ENCODE data around the gene CDC23.
"Not testable (repeated sequence)": the region's sequence is repeated elsewhere in the genome, so short reads cannot be mapped to it uniquely, and the experiment has no call there.

The CDC23 gene

DNA sequence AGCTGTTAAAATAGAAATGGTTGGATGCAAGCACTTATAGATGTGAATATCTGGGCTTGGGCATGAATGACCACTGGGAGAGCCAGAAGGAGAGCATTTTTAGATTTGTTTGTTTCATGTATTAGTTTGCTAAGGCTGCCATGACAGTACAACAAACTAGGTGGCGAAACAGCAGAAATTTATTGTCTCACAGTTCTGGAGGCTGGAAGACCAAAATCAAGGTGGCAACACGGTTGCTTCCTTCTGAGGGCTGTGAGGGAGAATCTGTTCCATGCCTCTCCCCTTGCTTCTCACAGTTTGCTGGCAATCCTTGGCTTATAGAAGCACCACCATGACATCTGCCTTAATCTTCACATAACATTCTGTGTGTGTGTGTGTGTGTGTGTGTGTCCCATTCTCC is 20.2 kb upstream of the CDC23 start:
- peaks cover 6% of the 10 kb centered on the region for H3K4me1 Mint-ChIP-seq (ENCODE audit: low read depth)
- H3K4me3 Mint-ChIP-seq = no peak overlapping the region
- no peaks in the 10 kb centered on the region for H3K36me3 Mint-ChIP-seq (ENCODE audit: low read depth)
- intact Hi-C loops (cut with micrococcal nuclease) = no loop called here
- H3K9me3 Mint-ChIP-seq = no peaks in the 10 kb centered on the region
- H3K27ac Mint-ChIP-seq = no peak overlapping the region
- H3K27me3 Mint-ChIP-seq = peaks cover 3% of the 10 kb centered on the region

DNA sequence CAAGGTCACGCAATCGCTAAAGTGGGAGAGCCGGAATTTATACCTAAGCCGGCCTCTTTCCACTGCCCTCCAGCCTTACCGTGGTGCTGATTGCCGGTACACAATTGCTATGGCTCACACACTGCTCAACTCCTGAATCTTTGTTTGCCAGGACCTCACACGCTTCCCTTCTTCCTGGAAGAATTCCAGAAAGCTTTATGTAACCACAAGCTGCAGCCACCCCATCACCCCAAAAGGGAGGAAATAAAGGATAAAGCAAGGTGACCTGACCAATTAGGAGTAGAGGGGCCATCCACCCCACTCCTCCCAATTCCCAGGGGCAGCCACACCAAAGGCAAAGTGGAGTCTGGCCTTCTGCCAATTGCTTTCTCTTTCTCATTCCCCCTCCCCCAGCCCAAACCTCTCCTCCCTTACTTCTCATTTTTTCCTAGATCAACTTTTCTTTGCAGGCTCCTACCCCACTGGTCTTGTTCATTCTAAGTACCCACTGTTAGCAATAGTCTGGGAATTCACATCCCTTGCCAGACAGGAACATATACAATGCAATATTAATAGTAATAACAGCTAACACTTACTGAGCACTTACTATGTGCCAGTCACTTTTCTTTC is 18.0 kb upstream of the CDC23 start:
- intact Hi-C loops (cut with micrococcal nuclease) = no loop called here
- H3K27ac Mint-ChIP-seq = no peak overlapping the region
- H3K4me3 Mint-ChIP-seq = no peak overlapping the region
- peaks cover 11% of the 10 kb centered on the region for H3K4me1 Mint-ChIP-seq (ENCODE audit: low read depth)
- no peaks in the 10 kb centered on the region for H3K36me3 Mint-ChIP-seq (ENCODE audit: low read depth)
- H3K27me3 Mint-ChIP-seq = peaks cover 3% of the 10 kb centered on the region
- H3K9me3 Mint-ChIP-seq = peaks cover 3% of the 10 kb centered on the region

DNA sequence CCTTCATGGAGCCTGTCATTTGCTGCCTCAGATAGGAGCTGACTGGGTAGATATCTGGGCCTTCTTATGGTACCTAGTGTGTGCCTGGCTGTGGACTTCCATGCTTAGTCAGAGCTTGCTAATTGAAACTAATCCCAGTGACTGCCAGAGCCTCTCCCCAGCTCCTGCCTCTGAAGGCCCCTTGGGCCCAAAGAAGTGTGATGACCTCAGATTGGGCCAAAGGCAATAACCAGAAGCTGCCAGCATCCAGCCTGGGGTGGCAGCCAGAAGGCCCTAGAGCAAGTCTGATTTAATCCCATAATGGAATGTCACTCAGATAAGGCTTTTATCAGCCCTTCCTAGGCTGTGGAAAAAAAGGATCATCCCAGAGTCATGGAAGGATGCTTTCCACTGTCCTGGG is 17.1 kb upstream of the CDC23 start:
- peaks cover 7% of the 10 kb centered on the region for H3K9me3 Mint-ChIP-seq
- no peaks in the 10 kb centered on the region for H3K36me3 Mint-ChIP-seq (ENCODE audit: low read depth)
- no peak overlapping the region for H3K27ac Mint-ChIP-seq
- peaks cover 4% of the 10 kb centered on the region for H3K27me3 Mint-ChIP-seq
- peaks cover 11% of the 10 kb centered on the region for H3K4me1 Mint-ChIP-seq (ENCODE audit: low read depth)
- intact Hi-C loops (cut with micrococcal nuclease) = no loop called here
- H3K4me3 Mint-ChIP-seq = no peak overlapping the region

DNA sequence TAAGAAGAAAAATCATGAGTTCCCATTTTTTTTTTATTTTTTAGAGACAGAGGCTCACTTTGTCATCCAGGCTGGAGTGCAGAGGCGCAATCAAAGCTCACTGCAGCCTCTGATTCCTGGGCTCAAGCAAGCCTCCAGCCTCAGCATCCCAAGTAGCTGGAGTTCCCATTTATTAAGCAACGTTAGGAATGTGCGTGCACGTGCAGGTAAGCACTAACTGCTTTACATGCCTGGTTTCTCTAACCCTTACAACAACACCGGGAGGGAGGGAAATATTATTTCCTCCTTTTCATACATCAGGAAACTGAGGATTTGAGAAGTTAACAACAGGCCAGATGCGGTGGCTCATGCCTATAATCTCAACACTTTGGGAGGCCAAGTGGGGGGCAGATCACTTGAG is 16.3 kb upstream of the CDC23 start:
- intact Hi-C loops (cut with micrococcal nuclease) = no loop called here
- Mint-ChIP-seq H3K27me3 (peaks cover 4% of the 10 kb centered on the region), H3K36me3 (ENCODE audit: low read depth) (no peaks in the 10 kb centered on the region), H3K4me1 (ENCODE audit: low read depth) (peaks cover 11% of the 10 kb centered on the region), H3K27ac (no peak overlapping the region), H3K9me3 (peaks cover 7% of the 10 kb centered on the region), H3K4me3 (no peak overlapping the region)

DNA sequence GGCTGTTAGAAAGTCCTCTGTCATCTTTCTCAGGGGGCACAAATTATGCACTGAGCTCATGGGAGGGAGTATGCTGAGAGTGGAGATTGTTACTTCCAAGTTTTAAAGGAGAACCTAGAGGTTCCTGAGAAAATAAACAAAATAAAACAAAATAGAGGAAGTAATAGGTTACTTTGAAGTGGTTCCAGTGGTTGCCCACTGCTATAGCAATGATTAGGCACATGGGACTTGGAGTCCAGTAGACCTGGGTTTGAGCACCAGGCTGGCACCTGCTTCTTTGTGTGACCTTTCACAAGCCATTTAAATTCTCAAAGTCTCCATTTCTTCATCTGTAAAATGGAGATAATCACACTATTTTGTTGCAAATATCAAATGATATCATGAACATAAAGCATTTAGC is 13.8 kb upstream of the CDC23 start:
- peaks cover 1% of the 10 kb centered on the region for H3K27me3 Mint-ChIP-seq
- intact Hi-C loops (cut with micrococcal nuclease) = no loop called here
- peaks cover 7% of the 10 kb centered on the region for H3K9me3 Mint-ChIP-seq
- no peak overlapping the region for H3K27ac Mint-ChIP-seq
- peaks cover 19% of the 10 kb centered on the region for H3K4me1 Mint-ChIP-seq (ENCODE audit: low read depth)
- no peak overlapping the region for H3K4me3 Mint-ChIP-seq
- H3K36me3 Mint-ChIP-seq (ENCODE audit: low read depth) = no peaks in the 10 kb centered on the region

DNA sequence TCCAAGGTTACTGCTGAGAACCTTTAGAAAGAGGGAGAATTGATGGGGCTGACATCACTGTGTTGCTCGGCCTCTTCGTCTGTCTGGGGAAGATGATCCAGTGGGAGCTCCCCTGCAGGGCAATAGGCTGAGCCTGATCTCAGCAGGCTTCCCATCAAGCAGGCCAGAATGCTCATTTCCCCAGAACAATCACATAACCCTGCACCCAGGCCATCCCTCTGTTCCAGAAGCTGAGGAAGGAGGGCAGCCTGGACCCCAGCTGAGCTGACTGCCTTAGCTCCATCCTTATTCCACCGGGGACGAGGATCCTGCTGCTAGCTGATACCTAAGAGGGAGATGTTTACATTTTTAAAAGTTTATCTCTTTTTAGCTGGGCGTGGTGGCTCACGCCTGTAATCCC is 11.6 kb upstream of the CDC23 start:
- H3K4me3 Mint-ChIP-seq = no peak overlapping the region
- H3K9me3 Mint-ChIP-seq = peaks cover 7% of the 10 kb centered on the region
- peaks cover 1% of the 10 kb centered on the region for H3K27me3 Mint-ChIP-seq
- no peak overlapping the region for H3K27ac Mint-ChIP-seq
- peaks cover 13% of the 10 kb centered on the region for H3K4me1 Mint-ChIP-seq (ENCODE audit: low read depth)
- intact Hi-C loops (cut with micrococcal nuclease) = loop anchor here (5.0 kb wide), 2 partner anchors 58 to 108 kb away; partner anchors contain the start of gene CDC25C
- no peaks in the 10 kb centered on the region for H3K36me3 Mint-ChIP-seq (ENCODE audit: low read depth)

DNA sequence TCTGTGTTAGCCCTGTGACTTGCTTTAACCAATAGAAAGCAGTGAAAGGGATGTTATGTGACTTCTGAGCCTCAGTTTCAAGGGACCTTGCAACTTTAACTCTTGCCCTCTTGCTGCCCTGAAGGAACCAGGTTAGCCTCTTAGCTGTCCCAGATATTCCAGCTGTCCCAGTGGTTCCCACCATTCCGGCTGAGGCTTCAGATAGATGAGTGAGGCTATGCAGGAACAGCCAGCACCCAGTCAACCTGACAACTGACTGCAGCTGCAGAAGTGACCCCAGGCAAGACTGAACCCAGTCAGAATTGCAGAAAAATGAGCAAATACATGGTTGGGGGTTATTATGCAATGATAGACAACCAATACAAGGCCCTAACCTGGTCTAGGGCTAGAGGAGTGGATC is 10.4 kb upstream of the CDC23 start:
- Mint-ChIP-seq H3K4me1 (ENCODE audit: low read depth) (peaks cover 13% of the 10 kb centered on the region), H3K4me3 (no peak overlapping the region), H3K27ac (no peak overlapping the region), H3K9me3 (peaks cover 7% of the 10 kb centered on the region), H3K36me3 (ENCODE audit: low read depth) (no peaks in the 10 kb centered on the region), H3K27me3 (peaks cover 1% of the 10 kb centered on the region)
- intact Hi-C loops (cut with micrococcal nuclease) = loop anchor here (2.0 to 5.0 kb wide), 3 partner anchors 59 to 187 kb away; partner anchors contain the start of gene CDC25C

DNA sequence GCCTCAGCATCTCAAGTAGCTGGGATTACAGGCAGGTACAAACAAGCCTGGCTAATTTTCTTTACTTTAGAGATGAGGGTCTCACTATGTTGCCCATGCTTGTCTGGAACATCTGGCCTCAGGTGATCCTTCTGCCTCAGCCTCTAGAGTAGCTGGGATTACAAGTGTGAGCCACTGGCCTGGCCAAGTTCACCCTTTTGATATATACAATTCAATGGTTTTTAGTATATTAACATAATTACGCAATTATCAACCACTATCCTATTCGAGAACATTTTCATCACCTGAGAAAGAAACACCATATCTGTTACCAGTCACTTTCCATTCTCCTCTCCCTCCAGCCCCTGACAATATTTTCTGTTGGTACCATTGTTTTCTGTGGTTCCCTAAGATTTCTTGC is 3.7 kb upstream of the CDC23 start:
- Mint-ChIP-seq H3K27ac (no peak overlapping the region), H3K4me1 (ENCODE audit: low read depth) (peaks cover 11% of the 10 kb centered on the region), H3K4me3 (no peak overlapping the region), H3K27me3 (no peaks in the 10 kb centered on the region), H3K9me3 (no peaks in the 10 kb centered on the region), H3K36me3 (ENCODE audit: low read depth) (peaks cover 8% of the 10 kb centered on the region)
- intact Hi-C loops (cut with micrococcal nuclease) = no loop called here

DNA sequence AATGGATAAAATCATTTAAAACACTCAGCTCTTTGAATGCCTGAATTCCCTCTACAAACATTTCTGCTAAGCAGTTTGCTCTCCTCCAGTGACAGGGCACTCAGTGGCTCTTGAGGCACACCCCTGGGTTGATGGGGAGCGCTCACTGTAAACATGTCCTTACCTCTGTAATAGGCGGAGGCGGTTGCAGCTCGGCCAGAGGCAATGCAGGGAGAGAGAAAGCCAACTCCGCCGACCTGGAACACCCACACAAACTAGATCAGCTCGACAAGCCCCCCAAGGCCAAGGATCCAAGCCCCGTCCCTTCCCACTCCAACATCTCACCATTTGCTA is 329 bp downstream of the CDC23 start:
- H3K4me3 Mint-ChIP-seq = peak overlapping the region; percentile 99
- H3K27ac Mint-ChIP-seq = peak overlapping the region; percentile 92
- H3K36me3 Mint-ChIP-seq (ENCODE audit: low read depth) = peaks cover 31% of the 10 kb centered on the region
- peaks cover 17% of the 10 kb centered on the region for H3K4me1 Mint-ChIP-seq (ENCODE audit: low read depth)
- no peaks in the 10 kb centered on the region for H3K27me3 Mint-ChIP-seq
- H3K9me3 Mint-ChIP-seq = no peaks in the 10 kb centered on the region
- intact Hi-C loops (cut with micrococcal nuclease) = loop anchor here (1.0 kb wide), 1 partner anchor 34 kb away; the partner anchor contains the start of gene BRD8

DNA sequence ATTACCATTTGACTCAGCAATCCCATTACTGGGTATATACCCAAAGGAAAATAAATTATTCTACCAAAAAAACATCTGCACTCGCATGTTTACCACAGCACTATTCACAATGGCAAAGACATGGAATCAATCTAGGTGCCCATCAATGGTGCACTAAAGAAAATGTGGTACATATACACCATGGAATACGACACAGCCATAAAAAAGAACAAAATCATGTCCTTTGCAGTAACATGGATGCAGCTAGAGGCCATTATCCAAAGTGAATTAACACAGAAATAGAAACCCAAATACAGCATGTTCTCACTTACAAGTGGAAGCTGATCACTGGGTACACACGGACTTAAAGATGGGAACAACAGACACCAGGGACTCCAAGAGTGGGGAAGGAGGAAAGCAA is 2.1 kb downstream of the CDC23 start:
- peaks cover 17% of the 10 kb centered on the region for H3K4me1 Mint-ChIP-seq (ENCODE audit: low read depth)
- H3K27ac Mint-ChIP-seq = no peak overlapping the region
- H3K36me3 Mint-ChIP-seq (ENCODE audit: low read depth) = peaks cover 38% of the 10 kb centered on the region
- no peaks in the 10 kb centered on the region for H3K9me3 Mint-ChIP-seq
- H3K27me3 Mint-ChIP-seq = no peaks in the 10 kb centered on the region
- H3K4me3 Mint-ChIP-seq = no peak overlapping the region
- intact Hi-C loops (cut with micrococcal nuclease) = no loop called here

DNA sequence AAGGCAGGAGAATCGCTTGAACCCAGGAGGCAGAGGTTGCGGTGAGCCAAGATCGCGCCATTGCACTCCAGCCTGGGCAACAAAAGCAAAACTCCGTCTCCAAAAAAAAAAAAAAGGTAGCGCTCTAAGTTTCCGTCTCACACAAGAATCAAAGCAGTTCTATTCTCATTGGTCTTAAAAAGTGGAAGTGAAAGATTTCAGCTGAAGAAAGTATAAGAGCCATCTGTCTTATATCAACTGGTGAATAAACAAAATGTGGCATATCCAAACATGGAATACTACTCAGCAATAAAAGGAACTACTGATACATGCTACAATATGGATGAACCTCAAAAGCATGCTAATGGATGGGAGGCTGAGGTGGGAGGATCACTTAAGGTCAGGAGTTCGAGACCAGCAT is 19.3 kb downstream of the CDC23 start:
- H3K4me1 Mint-ChIP-seq (ENCODE audit: low read depth); H3K9me3 Mint-ChIP-seq; H3K27ac Mint-ChIP-seq; H3K4me3 Mint-ChIP-seq; H3K27me3 Mint-ChIP-seq; intact Hi-C loops (cut with micrococcal nuclease): not testable (repeated sequence)
- peaks cover 84% of the 10 kb centered on the region for H3K36me3 Mint-ChIP-seq (ENCODE audit: low read depth)

DNA sequence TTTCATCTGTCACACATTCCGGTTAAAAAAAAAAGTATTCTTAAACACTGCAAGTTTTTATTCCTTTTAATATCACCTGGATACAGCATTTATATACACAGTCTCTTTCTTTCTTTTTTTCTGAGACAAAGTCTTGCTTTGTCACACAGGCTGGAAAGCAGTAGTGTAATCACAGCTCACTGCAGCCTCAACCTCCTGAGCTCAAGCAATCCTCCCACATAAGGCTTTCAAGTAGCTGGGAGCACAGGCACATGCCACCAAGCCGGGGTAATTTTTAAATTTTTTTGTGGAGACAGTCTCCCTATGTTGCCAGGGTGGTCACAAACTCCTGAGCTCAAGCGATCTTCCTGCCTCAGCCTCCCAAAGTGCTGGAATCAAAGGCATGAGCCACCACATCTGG is 20.3 kb downstream of the CDC23 start:
- intact Hi-C loops (cut with micrococcal nuclease) = no loop called here
- no peak overlapping the region for H3K4me3 Mint-ChIP-seq
- no peaks in the 10 kb centered on the region for H3K27me3 Mint-ChIP-seq
- H3K9me3 Mint-ChIP-seq = peaks cover 6% of the 10 kb centered on the region
- peaks cover 84% of the 10 kb centered on the region for H3K36me3 Mint-ChIP-seq (ENCODE audit: low read depth)
- H3K27ac Mint-ChIP-seq = no peak overlapping the region
- H3K4me1 Mint-ChIP-seq (ENCODE audit: low read depth) = peaks cover 5% of the 10 kb centered on the region

DNA sequence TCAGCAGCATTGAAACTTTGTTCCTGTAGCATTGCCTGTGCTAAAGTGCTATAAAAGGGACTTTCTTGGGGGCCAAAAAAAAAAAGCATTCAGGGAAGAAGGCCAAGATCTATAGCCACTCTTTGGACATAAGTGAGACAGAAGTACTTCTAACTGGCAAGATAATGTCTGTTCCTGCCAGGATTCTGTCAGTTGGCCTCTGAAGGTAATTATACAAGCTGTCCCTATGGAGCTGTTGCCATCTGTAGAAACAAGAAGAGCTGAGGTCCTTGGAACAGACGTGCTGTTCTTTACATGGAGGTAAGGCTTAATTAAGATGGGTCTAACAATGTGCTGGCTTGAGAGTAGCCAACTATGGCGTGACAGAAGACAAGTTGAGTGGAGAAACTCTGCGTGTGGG is 24.5 kb downstream of the CDC23 start:
- Mint-ChIP-seq H3K27ac (no peak overlapping the region), H3K4me1 (ENCODE audit: low read depth) (peaks cover 7% of the 10 kb centered on the region), H3K4me3 (no peak overlapping the region), H3K36me3 (ENCODE audit: low read depth) (peaks cover 85% of the 10 kb centered on the region), H3K9me3 (peaks cover under 1% of the 10 kb centered on the region), H3K27me3 (no peaks in the 10 kb centered on the region)
- intact Hi-C loops (cut with micrococcal nuclease) = no loop called here

DNA sequence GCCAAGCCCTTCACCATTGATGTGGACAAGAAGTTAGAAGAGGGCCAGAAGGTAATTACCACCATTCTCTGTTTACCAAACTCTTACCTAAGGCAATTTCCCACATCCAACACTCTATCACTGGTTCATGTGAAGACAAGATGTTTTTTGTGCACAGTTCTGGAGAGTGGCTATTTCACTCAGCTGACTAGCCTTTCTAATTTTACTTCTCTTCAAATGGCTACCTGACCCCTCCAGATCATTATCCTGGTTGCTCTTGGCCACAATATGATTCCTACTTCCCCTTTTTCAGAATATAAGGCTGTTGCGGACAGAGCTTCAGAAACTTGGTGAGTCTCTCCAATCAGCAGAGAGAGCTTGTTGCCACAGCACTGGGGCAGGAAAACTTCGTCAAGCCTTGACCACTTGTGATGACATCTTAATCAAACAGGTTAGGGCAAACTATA is 27.1 kb downstream of the CDC23 start:
- Mint-ChIP-seq H3K4me3 (no peak overlapping the region), H3K4me1 (ENCODE audit: low read depth) (peaks cover 7% of the 10 kb centered on the region), H3K27me3 (no peaks in the 10 kb centered on the region), H3K27ac (no peak overlapping the region), H3K36me3 (ENCODE audit: low read depth) (peaks cover 59% of the 10 kb centered on the region), H3K9me3 (no peaks in the 10 kb centered on the region)
- intact Hi-C loops (cut with micrococcal nuclease) = no loop called here

DNA sequence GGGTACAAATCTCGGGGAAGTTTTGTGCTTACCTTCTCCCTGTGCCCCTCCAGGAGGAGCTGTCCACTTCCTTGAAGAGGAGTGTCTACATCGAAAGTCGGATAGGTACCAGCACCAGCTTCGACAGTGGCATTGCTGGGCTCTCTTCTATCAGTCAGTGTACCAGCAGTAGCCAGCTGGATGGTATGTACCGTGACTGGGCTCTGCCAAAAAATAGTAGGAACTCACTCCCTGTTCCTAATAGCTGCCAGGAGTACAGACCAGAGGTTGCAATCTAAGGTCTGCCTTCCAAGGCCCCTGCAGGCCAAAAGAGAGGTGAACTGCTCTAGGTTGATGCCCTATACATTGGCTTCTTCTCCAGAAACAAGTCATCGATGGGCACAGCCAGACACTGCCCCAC is 30.3 kb downstream of the CDC23 start:
- H3K27ac Mint-ChIP-seq = no peak overlapping the region
- H3K9me3 Mint-ChIP-seq = no peaks in the 10 kb centered on the region
- no peaks in the 10 kb centered on the region for H3K27me3 Mint-ChIP-seq
- peaks cover 27% of the 10 kb centered on the region for H3K36me3 Mint-ChIP-seq (ENCODE audit: low read depth)
- H3K4me3 Mint-ChIP-seq = no peak overlapping the region
- peaks cover 7% of the 10 kb centered on the region for H3K4me1 Mint-ChIP-seq (ENCODE audit: low read depth)
- intact Hi-C loops (cut with micrococcal nuclease) = no loop called here

Measured in dendritic cell treated with granulocyte-macrophage colony-stimulating factor and Interleukin-4, amounts not matched to agents 40 ng/mL and 50 ng/mL, for 4 days (primary cell).